GM18519 (cell line): ENCODE measurements around the gene GSK3A.

ENCODE experiments used
- ATAC-seq: cut with Tn5 transposase; IDR thresholded peaks from one replicate; pipeline ENCODE4 v1.9.1; 2021; ENCODE audit warnings: mild to moderate bottlenecking, moderate library complexity; ENCODE audit not compliant: unreplicated experiment, low FRiP score

The GSK3A gene

DNA sequence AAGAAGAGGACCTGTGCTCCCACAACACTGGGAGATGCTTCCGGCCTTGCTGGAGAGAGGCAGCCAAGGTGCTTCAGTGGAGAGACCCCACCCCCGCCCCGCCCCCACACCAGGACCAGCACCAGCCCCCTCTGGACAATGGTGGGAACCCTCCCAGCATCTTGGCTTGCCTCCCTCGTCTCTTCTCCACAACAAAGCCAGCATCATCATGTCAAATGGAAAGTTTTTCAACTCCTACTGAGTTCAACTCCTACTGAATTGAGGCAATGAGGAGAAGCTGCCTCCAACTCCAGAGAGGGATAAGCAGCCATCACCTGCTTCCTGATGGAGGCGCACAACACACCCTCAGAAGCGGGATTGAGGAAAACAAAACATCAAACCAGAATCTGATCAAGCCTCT, 37.7 kb downstream of the GSK3A start:
- ATAC-seq, result no peak

DNA sequence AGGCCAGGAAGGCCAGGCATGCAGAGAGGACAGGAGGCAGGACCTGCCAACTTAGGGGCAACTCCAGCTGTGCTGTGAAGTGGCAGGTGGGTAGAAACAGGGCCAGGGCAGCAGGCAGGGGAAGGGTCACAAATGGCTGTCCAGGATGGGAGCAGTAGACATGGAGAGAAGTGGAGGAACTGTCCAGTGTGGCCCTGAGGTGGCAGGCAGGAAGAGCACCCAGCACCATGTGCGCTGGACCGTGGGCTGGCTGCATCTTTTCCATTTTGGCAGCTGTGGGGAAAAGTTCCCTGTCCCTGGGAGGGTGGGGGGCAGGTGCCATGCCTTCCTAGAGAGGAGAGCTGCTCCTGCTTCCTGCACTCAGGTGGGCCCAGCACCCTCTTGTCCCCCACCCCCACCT, 38.7 kb downstream of the GSK3A start:
- ATAC-seq, result no peak

DNA sequence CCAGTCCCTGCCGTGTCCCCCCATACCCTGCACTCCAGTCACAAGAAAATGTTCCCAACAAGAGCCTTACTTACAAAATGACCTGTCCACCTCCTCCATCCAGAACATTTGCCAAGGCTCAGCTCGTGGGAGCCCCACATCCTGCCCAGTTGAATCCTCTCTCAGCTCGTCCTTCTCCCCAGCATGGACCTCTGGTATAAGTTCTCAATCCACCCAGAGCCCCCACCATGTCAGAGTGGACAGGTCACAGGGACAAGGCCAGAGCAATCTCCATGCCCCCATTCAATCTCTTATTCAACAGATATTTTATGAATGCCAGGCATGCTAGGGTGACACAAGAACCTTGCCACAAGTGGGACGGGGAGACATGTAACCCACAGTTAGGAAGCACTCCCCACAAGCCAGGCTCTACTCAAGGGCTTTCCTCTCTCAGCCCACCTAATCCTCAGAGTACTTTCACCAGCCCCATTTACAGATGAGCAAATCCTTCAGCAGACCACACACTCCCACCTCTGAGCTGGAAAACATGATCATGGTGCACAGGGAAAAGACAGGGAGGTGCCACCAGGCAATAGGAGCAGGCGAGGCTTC, 40.0 kb downstream of the GSK3A start:
- ATAC-seq, result no peak

DNA sequence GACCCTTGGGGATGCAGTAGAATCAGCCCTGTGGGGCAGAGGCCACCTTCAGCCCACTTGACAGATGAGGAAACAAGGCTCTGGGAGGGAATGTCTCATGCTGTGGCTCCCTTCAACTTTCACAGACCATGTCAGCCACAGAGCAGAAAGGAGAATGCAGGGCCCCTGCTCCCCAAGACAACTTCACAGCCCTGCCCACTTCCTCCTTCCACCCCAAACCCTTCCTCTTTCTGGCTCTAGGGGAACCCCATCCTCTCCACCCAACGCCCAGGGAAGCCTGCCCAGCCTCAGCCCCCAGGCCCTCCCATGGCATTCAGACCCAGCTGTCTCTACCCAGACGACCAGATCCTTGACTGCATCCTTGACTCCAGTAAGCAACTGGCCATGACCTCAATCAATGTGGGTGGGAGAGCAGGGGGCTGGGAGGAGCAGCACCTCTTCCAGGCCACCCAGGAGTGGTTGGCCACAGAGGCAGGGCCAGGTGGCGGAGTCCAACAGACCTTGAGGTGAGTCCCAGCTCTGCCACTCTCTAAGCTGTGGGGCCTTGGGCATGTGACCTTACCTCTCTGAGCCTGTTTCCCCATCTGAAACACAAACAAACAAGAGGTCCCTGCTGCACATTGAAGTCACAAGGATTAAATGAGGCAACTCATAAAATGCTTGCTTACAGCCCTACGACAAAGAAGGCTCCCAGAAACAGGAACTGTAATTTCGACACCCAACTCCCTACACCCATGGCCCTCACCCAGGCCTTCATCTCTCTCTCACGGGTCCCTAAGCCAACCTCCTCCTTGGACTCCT, 40.7 kb downstream of the GSK3A start:
- ATAC-seq, result no peak

DNA sequence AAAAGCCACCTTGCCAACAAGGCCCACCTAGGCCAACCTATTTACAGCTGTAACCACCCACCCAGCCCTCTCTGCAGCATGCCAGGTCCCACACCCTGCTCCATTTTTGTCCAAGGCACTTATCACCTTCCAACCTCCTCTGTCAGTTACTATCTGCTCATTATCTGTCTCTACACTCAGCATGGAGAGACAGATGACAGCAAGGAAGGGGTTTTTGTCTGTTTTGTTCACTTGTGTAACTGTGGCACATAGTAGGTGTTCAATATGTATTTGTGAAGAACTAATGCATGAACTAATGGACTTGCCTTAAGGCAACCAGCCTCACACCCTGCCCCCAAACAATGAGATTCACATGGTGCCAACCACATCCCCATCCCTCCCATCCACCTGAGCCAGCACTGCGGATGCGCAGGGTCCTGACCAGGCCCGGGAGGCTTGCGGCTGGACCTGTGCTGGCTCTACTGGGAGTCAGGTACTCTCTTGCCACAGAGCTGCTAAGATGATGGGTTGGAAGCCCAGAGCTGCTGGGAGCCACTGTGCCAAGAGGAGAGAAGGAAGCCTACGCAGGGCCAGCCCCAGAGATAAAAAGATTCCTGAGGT, 42.2 kb downstream of the GSK3A start:
- no peak for ATAC-seq

DNA sequence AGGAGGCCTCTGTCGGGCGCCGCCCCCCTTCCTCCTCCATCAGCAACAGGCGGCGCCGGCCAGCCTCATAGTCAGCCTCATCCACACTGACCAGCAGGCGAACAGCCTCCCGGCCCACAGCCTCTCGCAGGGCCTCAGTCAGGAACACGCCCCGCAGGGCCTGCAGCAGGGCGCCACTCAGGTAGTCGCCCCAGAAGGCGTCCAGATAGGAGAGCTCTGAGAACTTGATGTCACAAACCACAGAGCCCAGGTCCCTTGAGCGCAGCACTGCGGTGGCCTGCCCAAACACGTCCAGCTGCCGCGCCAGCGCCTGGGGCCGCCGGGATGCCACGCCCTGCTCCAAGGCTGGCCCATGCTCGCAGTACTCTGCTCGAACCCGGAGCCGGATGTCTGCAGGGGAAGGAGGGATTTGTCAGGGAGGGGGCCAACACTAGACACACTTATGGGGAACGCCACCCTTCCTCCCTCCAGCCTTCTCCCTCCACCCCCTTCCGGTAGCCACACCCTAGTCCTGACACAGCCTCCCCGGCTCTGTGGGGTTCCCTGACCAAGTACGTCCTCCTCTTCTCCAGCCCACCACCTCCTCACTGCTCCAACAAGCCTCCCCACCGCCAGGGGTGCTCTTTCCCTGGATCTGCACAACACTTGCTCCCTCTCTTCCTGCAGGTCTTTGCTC, 42.8 kb downstream of the GSK3A start:
- no peak for ATAC-seq

DNA sequence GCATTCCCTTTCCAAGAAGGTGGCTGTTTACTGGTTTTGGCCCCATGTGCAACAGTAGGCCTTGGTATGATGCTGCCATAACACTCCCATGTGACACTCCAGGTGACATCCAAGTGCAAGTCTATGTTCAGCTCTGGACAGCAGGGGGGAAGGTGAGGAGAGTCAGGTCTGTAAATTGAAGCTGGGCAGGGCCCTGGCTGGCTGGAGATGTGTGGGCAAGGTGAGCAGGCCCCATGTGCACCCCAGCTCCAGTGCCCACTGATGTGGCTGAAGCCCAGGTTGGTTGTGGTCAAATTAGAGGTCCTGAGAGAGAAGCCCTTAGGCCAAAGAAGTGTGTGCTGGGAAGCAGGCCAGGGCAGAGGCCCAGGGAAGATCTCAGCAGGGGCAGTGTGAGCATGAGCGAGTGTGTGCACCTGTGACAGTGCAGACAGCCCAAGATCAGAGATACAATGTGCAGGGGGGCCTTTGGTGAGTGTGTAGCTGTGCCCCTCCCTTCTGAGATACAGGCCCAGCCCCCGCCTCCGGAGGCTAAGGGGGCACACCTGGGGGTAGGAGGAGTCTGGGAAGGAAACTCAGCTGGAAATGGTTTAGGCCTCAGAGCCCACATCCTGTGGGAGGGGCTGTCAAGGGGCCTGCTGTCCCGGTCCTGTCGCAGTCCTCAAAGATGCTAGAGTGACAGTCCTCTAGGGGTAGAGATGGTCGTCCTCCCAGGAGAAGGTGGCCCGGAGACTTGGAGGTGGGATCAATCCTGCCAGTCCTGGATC, 43.5 kb downstream of the GSK3A start:
- ATAC-seq, result no peak

DNA sequence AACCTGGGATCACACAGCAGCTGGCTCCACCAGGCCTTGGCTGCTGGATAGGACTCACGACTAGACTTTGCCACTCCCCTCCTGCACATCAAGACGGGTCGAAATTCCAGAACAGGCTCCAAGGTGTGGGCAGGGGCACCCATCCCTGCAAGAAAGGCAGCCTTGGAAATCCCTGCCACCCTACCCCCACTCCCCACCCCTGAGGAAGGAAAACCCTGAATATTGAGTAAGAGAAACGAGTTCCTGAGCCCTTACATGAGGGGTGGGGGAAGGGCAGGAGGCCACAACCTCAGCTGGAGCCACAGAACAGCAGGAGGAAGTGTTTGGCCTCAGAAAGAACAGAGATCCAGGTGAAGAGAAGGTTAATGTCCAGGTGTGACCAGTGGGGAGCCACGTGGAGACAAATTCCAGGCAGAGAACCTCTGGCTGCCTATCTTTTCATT, 45.0 kb downstream of the GSK3A start:
- no peak for ATAC-seq

DNA sequence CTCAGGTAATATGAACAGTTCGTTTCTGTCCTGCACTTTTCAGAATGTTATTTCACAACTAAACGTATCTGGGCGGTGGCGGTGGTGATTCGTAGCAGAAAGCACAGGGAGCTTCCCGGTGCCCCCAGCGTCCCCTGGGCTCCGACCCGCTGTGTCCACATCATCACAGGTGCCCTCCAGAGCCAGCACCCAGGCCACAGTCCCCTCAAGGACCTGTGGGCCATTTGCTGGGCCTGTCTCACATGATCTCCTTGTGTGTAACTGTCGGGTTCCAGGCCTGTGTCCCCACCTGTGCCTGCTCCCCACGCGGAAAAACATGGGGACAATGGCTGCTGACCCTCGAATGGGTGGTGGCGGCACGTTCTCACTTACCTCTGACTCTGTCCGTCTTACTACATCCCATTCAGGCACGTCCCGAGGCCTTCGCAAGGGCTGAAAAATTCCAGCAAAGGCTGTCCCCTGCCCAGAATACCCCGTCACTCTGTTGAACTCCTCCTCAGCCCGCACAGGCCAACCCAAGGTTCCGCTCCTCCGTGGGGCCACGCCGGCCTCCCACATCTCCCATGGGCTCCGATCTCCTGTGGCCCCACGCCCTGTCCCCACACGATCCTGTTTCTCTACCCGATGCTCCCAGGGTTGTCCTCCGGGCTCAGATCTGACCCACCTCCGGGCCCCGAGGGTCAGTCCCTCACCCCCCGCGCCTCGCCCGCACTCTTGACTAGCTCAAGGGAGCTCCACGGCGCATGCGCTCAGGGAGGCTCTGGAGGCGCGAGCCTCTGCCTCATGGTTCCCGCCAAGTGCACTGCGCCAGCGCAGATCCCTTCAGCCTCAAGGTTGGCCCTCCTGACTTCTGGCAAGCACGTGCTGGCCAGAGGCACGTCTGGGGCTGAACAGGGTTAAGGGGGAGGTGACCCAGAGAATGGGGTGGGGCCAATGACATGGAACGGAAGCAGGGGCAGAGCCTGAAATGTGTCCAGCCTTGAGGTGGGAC, 46.1 kb downstream of the GSK3A start:
- ATAC-seq, result no peak

DNA sequence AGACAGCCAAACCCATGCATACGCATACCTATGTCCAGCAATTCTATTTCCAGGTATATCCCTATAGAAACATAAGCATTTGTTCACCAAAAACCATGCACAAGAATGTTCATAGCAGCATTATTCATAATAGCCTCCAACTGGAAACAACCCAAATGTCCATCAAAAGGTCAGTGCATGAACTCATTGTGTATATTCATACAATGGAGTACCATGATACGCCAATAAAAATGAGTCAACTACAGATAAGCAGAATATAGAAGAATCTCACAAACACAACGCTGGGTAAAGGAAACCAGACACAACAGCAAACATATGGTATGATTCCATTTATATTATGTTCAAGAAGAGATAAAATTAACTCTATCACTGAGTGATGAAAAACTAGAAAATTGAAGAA, 48.7 kb downstream of the GSK3A start:
- no peak for ATAC-seq

DNA sequence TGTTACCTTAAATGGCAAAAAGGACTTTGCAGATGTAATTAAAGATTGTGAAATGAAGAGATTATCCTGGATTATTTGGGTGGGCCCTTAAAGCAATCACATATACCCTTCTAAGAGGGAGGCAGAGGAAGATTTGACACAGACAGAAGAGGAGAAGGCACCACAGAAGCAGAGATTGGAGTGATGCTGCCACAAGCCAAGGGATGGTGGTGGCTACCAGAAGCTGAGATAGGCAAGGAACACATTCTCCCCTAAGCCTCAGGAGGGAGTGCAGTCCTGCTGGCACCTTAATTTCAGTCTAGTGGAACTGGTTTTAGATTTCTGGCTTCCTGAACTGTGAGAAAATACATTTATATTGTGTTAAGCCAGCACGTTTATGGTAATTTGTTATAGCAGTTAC, 49.1 kb downstream of the GSK3A start:
- ATAC-seq, result no peak

DNA sequence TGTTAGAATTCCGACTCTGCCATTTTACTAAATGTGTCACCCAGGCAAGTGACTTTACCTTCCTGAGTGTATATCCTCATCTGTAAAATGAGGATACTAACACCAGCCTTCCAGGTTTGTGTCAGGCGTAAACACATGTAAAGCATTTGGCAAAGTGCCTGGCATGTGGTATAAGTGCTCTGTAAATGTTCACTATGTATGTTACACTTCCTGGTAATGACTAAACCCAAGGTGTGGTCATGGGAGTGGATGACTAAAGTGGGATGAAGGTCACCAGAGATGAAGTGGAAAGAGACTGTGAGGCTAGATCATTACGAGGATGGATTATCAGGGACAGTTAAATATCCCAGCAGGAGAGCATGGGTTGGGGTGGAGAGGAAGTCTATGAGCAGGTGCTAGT, 50.5 kb downstream of the GSK3A start:
- ATAC-seq, result no peak

DNA sequence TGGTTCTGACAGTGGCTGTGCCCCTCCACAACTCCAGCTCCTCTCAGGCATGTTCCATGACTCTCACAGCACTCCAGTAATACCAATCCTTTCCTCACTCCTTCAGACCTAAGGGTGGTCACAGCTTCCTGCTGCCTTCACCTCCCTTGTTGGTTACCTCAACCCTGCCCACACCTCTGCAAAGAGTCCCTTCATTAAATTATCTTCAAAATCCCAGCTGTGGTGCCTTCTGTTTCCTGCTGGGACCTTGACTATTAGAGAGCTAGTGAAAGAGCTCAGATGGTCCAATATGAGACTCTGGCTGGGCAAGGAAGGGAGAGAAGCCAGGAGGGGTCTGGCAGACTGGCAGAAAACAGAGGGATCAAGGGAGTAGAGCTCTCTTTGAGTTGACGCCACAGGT, 51.1 kb downstream of the GSK3A start:
- ATAC-seq, result no peak

DNA sequence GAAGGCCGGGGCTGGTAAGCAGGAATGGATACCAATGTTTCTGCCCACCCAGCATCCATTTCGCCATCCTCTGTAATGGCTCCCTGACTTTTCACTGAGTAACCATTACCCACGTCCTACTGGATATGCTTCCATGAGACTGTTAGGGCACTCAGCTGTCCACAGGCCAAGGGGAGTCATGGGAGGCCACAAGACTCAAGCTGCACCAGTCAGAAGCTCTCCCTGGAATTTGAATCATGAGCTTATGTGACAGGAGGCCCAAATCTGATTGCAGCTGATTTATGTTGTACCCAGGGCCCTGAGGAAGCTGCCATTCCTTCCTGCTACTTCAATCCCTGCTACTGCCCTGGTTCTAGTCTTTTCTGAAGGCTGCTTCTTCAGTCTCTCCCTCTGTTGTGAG, 53.3 kb downstream of the GSK3A start:
- no peak for ATAC-seq

DNA sequence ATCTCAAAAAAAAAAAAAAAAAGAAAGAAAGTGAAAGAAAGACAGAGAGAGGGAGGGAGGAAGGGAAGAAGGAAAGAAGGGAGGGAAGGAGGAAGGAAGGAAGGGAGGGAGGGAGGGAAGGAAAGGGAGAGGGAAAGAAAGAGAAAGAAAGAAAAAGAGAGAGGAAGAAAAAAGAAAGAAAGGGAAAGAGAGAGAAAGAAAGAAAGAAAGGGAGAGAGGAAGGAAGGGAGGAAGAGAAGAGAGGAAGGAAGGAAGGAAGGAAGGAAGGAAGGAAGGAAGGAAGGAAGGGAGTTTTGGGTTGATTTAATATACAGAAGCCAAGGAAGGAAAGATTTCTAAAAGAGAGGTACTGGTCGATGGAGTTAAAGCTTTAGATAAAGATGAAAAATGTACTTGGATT, 53.7 kb downstream of the GSK3A start:
- no peak for ATAC-seq

DNA sequence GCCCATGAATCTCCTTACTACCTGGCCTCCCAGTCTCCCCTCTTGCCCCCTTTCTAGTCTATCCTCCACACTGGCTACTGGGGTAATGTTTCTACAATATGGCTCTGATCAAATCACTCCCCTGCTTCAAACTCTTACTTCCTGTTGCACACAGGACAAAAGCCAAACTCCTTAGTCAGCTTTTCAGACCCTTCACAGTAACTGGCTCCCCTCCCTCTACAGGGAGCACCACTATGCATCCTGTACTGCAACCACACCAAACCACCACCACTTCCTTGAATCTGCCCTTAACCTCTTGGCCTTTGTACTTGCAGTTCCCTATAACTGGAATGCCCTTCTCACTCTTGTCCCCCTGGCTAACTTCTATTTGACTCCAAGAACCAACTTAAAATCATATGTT, 57.1 kb downstream of the GSK3A start:
- no peak for ATAC-seq

DNA sequence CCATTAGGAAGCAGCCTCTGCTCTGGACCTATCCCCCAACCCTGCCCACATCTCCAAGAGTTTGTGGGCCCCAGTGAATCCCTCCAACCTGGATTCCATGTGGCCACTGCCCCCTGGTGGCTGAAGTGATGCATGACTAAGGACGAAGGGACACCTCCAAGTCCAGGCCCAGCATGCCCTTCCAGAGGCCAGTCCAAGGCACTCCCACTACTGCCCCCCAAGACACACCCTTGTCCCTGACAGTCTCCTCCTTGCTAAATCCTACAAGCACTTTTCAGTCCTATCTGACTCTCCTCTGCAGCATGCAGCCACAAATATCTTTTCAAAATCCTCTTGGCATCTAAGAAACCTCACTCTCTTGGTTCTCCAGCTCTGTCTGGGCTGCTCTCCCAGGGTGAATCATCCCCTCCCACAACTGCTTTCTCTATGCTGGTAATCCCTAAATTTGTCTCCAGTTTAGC, 58.0 kb downstream of the GSK3A start:
- ATAC-seq, result no peak
